ENCODE measurements around the gene CPA5. TPM values are rescaled to one million over a fixed set of nuclear protein-coding genes. Genes with fewer than 3 reads are reported as not detected.

Gene CPA5
- total RNA-seq, 2 donors from 2014 or later: not detected

DNA sequence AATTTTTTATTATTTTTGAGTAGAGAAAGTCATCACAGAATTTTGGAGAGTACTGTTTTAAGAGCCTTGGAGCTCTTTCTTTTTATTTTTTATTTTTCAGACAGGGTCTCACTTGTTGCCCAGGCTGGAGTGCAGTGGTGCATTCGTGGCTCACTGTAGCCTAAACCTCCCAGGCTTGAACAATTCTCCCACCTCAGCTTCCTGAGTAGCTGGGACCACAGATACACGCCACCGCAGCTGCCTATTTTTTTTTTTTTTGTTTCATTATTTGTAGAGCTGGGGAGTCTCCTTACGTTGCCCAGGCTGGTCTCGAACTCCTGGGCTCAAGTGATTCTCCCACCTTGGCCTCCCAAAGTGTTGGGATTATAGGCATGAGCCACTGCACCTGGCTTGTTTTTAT is 41.1 kb upstream of the CPA5 start:
- no peak overlapping the region for H3K27ac ChIP-seq (ENCODE audit: low read depth, low read length)
- H3K27me3 Mint-ChIP-seq (ENCODE audit: insufficient read depth): peaks cover 3% of the 10 kb centered on the region

DNA sequence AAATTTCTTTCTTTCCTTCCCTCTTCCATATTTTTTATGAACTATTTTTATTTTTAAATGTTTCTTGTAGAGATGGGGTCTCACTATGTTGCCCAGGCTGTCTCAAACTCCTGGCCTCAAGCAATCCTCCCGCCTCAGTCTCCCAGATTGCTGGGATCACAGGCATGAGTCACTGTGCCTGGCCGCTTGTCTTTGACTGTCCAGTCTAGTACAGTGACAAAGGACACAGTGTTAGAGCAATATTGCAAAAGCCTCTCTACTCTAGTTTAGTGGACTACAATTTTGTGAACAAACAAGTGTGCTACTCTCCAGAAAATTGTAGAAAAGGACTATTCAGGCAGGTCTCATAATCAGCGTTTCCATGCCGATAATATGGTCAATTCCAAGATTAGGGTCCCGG is 40.6 kb upstream of the CPA5 start:
- no peak overlapping the region for H3K27ac Mint-ChIP-seq
- TF ChIP-seq, protein P1, sequence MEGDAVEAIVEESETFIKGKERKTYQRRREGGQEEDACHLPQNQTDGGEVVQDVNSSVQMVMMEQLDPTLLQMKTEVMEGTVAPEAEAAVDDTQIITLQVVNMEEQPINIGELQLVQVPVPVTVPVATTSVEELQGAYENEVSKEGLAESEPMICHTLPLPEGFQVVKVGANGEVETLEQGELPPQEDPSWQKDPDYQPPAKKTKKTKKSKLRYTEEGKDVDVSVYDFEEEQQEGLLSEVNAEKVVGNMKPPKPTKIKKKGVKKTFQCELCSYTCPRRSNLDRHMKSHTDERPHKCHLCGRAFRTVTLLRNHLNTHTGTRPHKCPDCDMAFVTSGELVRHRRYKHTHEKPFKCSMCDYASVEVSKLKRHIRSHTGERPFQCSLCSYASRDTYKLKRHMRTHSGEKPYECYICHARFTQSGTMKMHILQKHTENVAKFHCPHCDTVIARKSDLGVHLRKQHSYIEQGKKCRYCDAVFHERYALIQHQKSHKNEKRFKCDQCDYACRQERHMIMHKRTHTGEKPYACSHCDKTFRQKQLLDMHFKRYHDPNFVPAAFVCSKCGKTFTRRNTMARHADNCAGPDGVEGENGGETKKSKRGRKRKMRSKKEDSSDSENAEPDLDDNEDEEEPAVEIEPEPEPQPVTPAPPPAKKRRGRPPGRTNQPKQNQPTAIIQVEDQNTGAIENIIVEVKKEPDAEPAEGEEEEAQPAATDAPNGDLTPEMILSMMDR (conservative IDR thresholded peaks at IDR 0.05): no peak
- H3K9me3 Mint-ChIP-seq: no peaks in the 10 kb centered on the region
- H3K4me1 Mint-ChIP-seq: no peaks in the 10 kb centered on the region
- peaks cover 3% of the 10 kb centered on the region for H3K27me3 Mint-ChIP-seq (ENCODE audit: insufficient read depth)
- no peaks in the 10 kb centered on the region for H3K9me3 ChIP-seq (ENCODE audit: control insufficient read depth, low read length)
- WGBS, 2 experiments (ENCODE audit: insufficient coverage in 1 of 2, insufficient read length in 1 of 2): 95% methylated on average over 5 of the region's 5 CpGs
- DNase-seq: no peak
- no peak overlapping the region for H3K9ac ChIP-seq (ENCODE audit: extremely low read depth, low read length, poor library complexity, severe bottlenecking)
- no peak overlapping the region for H3K27ac ChIP-seq (ENCODE audit: low read depth, low read length)
- no peaks in the 10 kb centered on the region for H3K4me1 ChIP-seq (ENCODE audit: control insufficient read depth, insufficient read depth, low read length)
- H3K36me3 ChIP-seq (ENCODE audit: control insufficient read depth, insufficient read depth, low read length): no peaks in the 10 kb centered on the region
- no peaks in the 10 kb centered on the region for H3K36me3 Mint-ChIP-seq (ENCODE audit: low read depth)
- no peak overlapping the region for H3K4me3 ChIP-seq (ENCODE audit: low read length)
- H3K27me3 ChIP-seq (ENCODE audit: control insufficient read depth, insufficient read depth, low read length, poor library complexity, severe bottlenecking): no peaks in the 10 kb centered on the region
- no peak overlapping the region for H3K4me3 Mint-ChIP-seq

More for the DNA sequence above, 41.1 kb upstream of the CPA5 start:
- 86 to 100% methylated on average over 1 to 5 of the region's 5 CpGs for WGBS, 2 experiments (ENCODE audit: insufficient coverage in 1 of 2, insufficient read length in 1 of 2)
- Mint-ChIP-seq H3K9me3 (no peaks in the 10 kb centered on the region), H3K27ac (no peak overlapping the region), H3K4me3 (no peak overlapping the region), H3K36me3 (ENCODE audit: low read depth) (no peaks in the 10 kb centered on the region), H3K4me1 (no peaks in the 10 kb centered on the region)
- Histone ChIP-seq H3K27me3 (ENCODE audit: control insufficient read depth, insufficient read depth, low read length, poor library complexity, severe bottlenecking) (no peaks in the 10 kb centered on the region), H3K9ac (ENCODE audit: extremely low read depth, low read length, poor library complexity, severe bottlenecking) (no peak overlapping the region), H3K4me3 (ENCODE audit: low read length) (no peak overlapping the region), H3K9me3 (ENCODE audit: control insufficient read depth, low read length) (no peaks in the 10 kb centered on the region), H3K36me3 (ENCODE audit: control insufficient read depth, insufficient read depth, low read length) (no peaks in the 10 kb centered on the region), H3K4me1 (ENCODE audit: control insufficient read depth, insufficient read depth, low read length) (no peaks in the 10 kb centered on the region)
- TF ChIP-seq, protein P1 (conservative IDR thresholded peaks at IDR 0.05): no peak
- no peak for DNase-seq

DNA sequence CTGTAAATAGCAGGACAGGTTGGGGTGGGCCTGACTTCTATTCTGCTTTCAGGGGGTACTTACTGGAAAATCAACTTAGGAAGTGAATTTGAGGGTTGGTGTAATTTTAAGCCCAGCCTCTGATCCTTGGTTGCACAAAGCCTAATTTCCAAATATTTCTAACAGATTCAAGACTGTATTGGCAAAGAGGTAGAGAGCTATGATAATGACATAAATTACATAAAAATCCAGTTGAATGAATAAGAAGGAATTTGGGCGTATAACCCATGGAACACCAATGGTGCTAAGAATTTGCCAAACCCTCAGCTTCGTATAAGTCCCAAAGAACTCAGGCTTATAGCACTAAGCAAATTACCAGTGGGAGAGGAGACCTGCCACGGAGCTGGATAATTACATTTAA is 39.7 kb upstream of the CPA5 start:
- Mint-ChIP-seq H3K27me3 (ENCODE audit: insufficient read depth) (peaks cover 3% of the 10 kb centered on the region), H3K9me3 (no peaks in the 10 kb centered on the region), H3K36me3 (ENCODE audit: low read depth) (no peaks in the 10 kb centered on the region), H3K4me1 (no peaks in the 10 kb centered on the region), H3K4me3 (no peak overlapping the region), H3K27ac (no peak overlapping the region)
- Histone ChIP-seq H3K4me3 (ENCODE audit: low read length) (no peak overlapping the region), H3K27me3 (ENCODE audit: control insufficient read depth, insufficient read depth, low read length, poor library complexity, severe bottlenecking) (no peaks in the 10 kb centered on the region), H3K27ac (ENCODE audit: low read depth, low read length) (no peak overlapping the region), H3K9me3 (ENCODE audit: control insufficient read depth, low read length) (no peaks in the 10 kb centered on the region), H3K4me1 (ENCODE audit: control insufficient read depth, insufficient read depth, low read length) (no peaks in the 10 kb centered on the region), H3K9ac (ENCODE audit: extremely low read depth, low read length, poor library complexity, severe bottlenecking) (no peak overlapping the region), H3K36me3 (ENCODE audit: control insufficient read depth, insufficient read depth, low read length) (no peaks in the 10 kb centered on the region)
- WGBS, 2 experiments (ENCODE audit: insufficient coverage in 1 of 2, insufficient read length in 1 of 2): 93 to 95% methylated on average over 3 of the region's 3 CpGs
- TF ChIP-seq, protein P1 (conservative IDR thresholded peaks at IDR 0.05): no peak
- no peak for DNase-seq

Measured in endodermal cell (in vitro differentiated cells).